PC-3 (cell line): Measurements from ENCODE around the gene DPPA4. TPM values are rescaled to one million over a fixed set of nuclear protein-coding genes. Genes with fewer than 3 reads are reported as not detected.

Source experiments
- ATAC-seq: fragments of 200-7000 bp; cut with Tn5 transposase; 2 replicates; pipeline ENCODE4 v1.9.1; 2020; ENCODE audit warnings: mild to moderate bottlenecking, moderate library complexity
- BruUV-seq: library from RNA; stranded (reverse); fragments of 400-500 nt; replicated peaks from 2 replicates; lab custom pipeline; 2021; lab: Mats Ljungman, UMichigan
- CTCF ChIA-PET: fragments of 300-600 bp; sonication (Branson Sonifier 250); formaldehyde crosslinking; loops from one replicate; lab custom pipeline; 2022; ENCODE audit warnings: antibody characterized with exemption; lab: Charles Lee
- POLR2A ChIA-PET: fragments of 300-600 bp; sonication (Branson Sonifier 250); formaldehyde crosslinking; loops from one replicate; lab custom pipeline; 2022; ENCODE audit warnings: antibody characterized with exemption; ENCODE audit not compliant: unreplicated experiment; lab: Charles Lee
- DNase-seq: peaks from one replicate; pipeline ENCODE4 v3.0.0-alpha.2; 2015
- H2AFZ ChIP-seq: fragments of 300-600 bp; sonication (generic); 2 replicates; pipeline ENCODE4 v1.6.0; 2016; ENCODE audit warnings: antibody characterized with exemption, low read length
- H3F3A ChIP-seq: fragments of 300-600 bp; sonication (generic); one replicate; pipeline ENCODE4 v1.6.0; 2017; ENCODE audit warnings: antibody characterized with exemption, low read length, control low read depth, mild to moderate bottlenecking; ENCODE audit not compliant: unreplicated experiment
- H3K27ac ChIP-seq: fragments of 300-600 bp; sonication (generic); 2 replicates; pipeline ENCODE4 v1.5.1; 2016; ENCODE audit warnings: mild to moderate bottlenecking, low read length
- H3K27me3 ChIP-seq: fragments of 300-600 bp; sonication (generic); 2 replicates; pipeline ENCODE4 v1.6.1; 2016; ENCODE audit warnings: low read length, mixed read lengths
- H3K36me3 ChIP-seq: fragments of 300-600 bp; sonication (generic); 2 replicates; pipeline ENCODE4 v1.6.1; 2016; ENCODE audit warnings: low read depth, mixed run types, low read length, mixed read lengths
- H3K4me1 ChIP-seq: fragments of 300-600 bp; sonication (generic); 2 replicates; pipeline ENCODE4 v1.5.1; 2016; ENCODE audit warnings: low read length; ENCODE audit not compliant: insufficient read depth
- H3K4me2 ChIP-seq: fragments of 300-600 bp; sonication (generic); 2 replicates; pipeline ENCODE4 v1.6.0; 2016; ENCODE audit warnings: low read length
- H3K4me3 ChIP-seq: fragments of 300-600 bp; sonication (generic); 2 replicates; pipeline ENCODE4 v1.5.1; 2016; ENCODE audit warnings: mild to moderate bottlenecking, low read length, mixed read lengths
- H3K79me2 ChIP-seq: fragments of 300-600 bp; sonication (generic); 2 replicates; pipeline ENCODE4 v1.6.1; 2017; ENCODE audit warnings: low read length, mixed read lengths
- H3K9ac ChIP-seq: fragments of 300-600 bp; sonication (generic); 2 replicates; pipeline ENCODE4 v1.6.0; 2016; ENCODE audit warnings: mild to moderate bottlenecking, low read length
- H3K9me2 ChIP-seq: fragments of 300-600 bp; sonication (generic); replicated peaks from 2 replicates; pipeline ENCODE4 v1.6.1; 2016; ENCODE audit warnings: mixed run types, low read length, mixed read lengths
- H3K9me3 ChIP-seq: fragments of 300-600 bp; sonication (generic); 2 replicates; pipeline ENCODE4 v1.6.1; 2016; ENCODE audit warnings: low read length, mixed read lengths
- H4K20me1 ChIP-seq: fragments of 300-600 bp; sonication (generic); 2 replicates; pipeline ENCODE4 v1.6.1; 2016; ENCODE audit warnings: low read length, mixed read lengths
- EZH2 ChIP-seq: fragments of 300-600 bp; sonication (generic); IDR thresholded peaks from one replicate; pipeline ENCODE4 v1.6.1; 2017; ENCODE audit warnings: antibody characterized with exemption, mild to moderate bottlenecking, low read length; ENCODE audit not compliant: unreplicated experiment
- EZH2phosphoT487 ChIP-seq: fragments of 300-600 bp; sonication (generic); IDR thresholded peaks from 2 replicates; pipeline ENCODE4 v1.6.1; 2018; ENCODE audit warnings: mild to moderate bottlenecking, antibody characterized with exemption, low read length, borderline replicate concordance
- intact Hi-C: fragments of 100-400 bp; cut with micrococcal nuclease; formaldehyde crosslinking; loops from 2 replicates; pipeline ENCODE4 v1.9.0; 2023
- total RNA-seq: library from RNA; depleted of rRNA; stranded (reverse); fragments of >200 nt; gene quantifications from 2 replicates; pipeline ENCODE4 v1.2.3, GENCODE V29; 2014
- TF ChIP-seq, protein P1 (sequence below): fragments of 300-600 bp; sonication (generic); conservative IDR thresholded peaks from 2 replicates; pipeline ENCODE4 v1.5.1; 2017; ENCODE audit warnings: antibody characterized with exemption, low read depth, mild to moderate bottlenecking, low read length

The DPPA4 gene
- total RNA-seq, 1 experiment from 2014 or later = not detected

DNA sequence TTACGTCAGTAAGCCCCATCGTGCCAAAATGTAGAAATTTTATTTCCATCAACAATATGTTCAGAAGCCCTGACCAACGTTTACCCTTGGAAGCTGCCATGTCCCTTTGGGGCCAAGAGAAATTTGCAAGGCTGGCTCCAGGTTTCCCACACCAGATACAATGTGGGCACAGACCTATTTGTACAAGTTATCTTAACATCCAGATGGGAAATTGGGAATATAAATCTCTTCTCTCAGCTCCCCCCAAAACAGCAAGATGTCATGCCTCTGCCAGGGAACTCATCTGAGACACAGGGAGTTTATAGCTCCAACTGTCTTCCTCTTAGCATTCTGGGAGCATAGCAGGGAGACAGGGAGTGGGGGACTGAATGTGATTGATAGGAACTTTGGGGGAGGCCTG lies 11.7 kb downstream of the DPPA4 start:
- Histone ChIP-seq H3K27me3 (peaks cover 42% of the 10 kb centered on the region), H3K9me3 (no peaks in the 10 kb centered on the region)

DNA sequence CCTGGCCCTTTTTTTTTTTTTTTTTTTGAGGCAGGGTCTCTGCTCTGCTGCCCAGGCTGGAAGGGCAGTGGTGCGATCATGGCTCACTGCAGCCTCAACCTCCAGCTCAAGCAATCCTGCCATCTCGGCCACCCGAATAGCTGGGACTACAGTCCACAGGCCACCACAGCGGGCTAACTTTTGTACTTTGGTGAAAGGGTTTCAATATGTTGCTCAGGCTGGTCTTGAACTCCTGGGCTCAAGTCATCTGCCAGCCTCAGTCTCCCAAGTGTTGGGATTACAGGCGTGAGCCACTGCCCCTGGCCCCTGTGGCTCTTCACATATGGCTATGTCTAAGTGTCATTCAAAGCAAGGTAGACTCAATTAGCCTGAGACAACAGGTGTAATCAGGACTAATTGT lies 12.2 kb downstream of the DPPA4 start:
- Histone ChIP-seq H3K36me3 (no peaks in the 10 kb centered on the region), H2AFZ (no peak overlapping the region), H4K20me1 (no peaks in the 10 kb centered on the region), H3K9me3 (no peaks in the 10 kb centered on the region), H3K4me2 (no peak overlapping the region), H3F3A (no peaks in the 10 kb centered on the region), H3K9ac (no peak overlapping the region), H3K79me2 (no peaks in the 10 kb centered on the region), H3K4me1 (no peaks in the 10 kb centered on the region), H3K27me3 (peaks cover 42% of the 10 kb centered on the region), H3K9me2 (no peaks in the 10 kb centered on the region), H3K4me3 (no peak overlapping the region), H3K27ac (no peak overlapping the region)
- intact Hi-C loops = no loop called here
- POLR2A ChIA-PET = no interaction called here
- CTCF ChIA-PET = no interaction called here
- no TSS peak for BruUV-seq
- no peak for DNase-seq
- TF ChIP-seq EZH2phosphoT487 (no peak), EZH2 (no peak)
- TF ChIP-seq, protein P1, sequence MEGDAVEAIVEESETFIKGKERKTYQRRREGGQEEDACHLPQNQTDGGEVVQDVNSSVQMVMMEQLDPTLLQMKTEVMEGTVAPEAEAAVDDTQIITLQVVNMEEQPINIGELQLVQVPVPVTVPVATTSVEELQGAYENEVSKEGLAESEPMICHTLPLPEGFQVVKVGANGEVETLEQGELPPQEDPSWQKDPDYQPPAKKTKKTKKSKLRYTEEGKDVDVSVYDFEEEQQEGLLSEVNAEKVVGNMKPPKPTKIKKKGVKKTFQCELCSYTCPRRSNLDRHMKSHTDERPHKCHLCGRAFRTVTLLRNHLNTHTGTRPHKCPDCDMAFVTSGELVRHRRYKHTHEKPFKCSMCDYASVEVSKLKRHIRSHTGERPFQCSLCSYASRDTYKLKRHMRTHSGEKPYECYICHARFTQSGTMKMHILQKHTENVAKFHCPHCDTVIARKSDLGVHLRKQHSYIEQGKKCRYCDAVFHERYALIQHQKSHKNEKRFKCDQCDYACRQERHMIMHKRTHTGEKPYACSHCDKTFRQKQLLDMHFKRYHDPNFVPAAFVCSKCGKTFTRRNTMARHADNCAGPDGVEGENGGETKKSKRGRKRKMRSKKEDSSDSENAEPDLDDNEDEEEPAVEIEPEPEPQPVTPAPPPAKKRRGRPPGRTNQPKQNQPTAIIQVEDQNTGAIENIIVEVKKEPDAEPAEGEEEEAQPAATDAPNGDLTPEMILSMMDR = no peak
- ATAC-seq = no peak

More for the DNA sequence above, 11.7 kb downstream of the DPPA4 start:
- H2AFZ ChIP-seq = no peak overlapping the region
- H3K9ac ChIP-seq = no peak overlapping the region
- ChIA-PET POLR2A (no interaction called here), CTCF (no interaction called here)
- H3K79me2 ChIP-seq = no peaks in the 10 kb centered on the region
- DNase-seq (no peak), ATAC-seq (no peak)
- H3K9me2 ChIP-seq = no peaks in the 10 kb centered on the region
- no peak overlapping the region for H3K27ac ChIP-seq
- intact Hi-C loops = no loop called here
- no peaks in the 10 kb centered on the region for H4K20me1 ChIP-seq
- BruUV-seq = no TSS peak
- no peak overlapping the region for H3K4me3 ChIP-seq
- H3F3A ChIP-seq = no peaks in the 10 kb centered on the region
- TF ChIP-seq, protein P1 = no peak
- TF ChIP-seq EZH2 (no peak), EZH2phosphoT487 (no peak)
- H3K4me1 ChIP-seq = no peaks in the 10 kb centered on the region
- H3K36me3 ChIP-seq = no peaks in the 10 kb centered on the region
- no peak overlapping the region for H3K4me2 ChIP-seq

DNA sequence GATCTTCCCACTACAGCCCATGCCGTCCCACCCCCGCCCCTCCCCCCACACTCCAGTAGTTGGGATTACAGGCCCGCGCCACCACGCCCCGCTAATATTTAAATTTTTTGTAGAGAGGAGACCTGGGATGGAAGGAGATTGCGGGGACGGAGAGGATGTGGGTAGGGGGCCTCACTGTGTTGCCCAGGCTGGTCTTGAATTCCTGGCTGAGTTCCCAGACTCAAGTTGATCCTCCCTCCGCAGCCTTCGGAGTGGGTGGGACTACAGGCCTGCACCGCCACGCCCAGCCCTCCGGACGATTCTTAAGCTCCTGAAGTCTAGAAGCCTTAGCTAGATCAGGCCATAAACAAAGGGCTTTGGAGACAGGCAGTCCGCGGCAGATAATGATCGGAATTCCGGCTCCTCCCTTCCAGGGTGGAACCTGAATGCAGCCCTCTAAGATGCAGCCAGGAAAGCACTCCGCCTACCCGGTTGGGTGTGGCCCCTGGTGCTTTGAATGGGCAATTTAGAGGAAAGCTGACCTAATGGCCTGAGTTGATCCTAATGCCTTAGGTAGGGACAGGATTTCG lies 21.1 kb downstream of the DPPA4 start, which contains the start of gene DPPA2:
Gene DPPA2 (minus strand): TSS at position 356 of the 569 bp plus-strand sequence. CDS start 1,975 bp downstream, outside the sequence.
- TF ChIP-seq EZH2phosphoT487 (no peak), EZH2 (no peak)
- TF ChIP-seq, protein P1 = no peak
- POLR2A ChIA-PET = no interaction called here
- ATAC-seq (no peak), DNase-seq (no peak)
- H3K9me3 ChIP-seq = no peaks in the 10 kb centered on the region
- no TSS peak for BruUV-seq
- intact Hi-C loops = no loop called here
- no peaks in the 10 kb centered on the region for H3K9me2 ChIP-seq
- H3K9ac ChIP-seq = no peak within 1 kb of the TSS
- H4K20me1 ChIP-seq = no peaks in the 10 kb centered on the region
- H3K4me3 ChIP-seq = no peak within 1 kb of the TSS
- no peak within 1 kb of the TSS for H2AFZ ChIP-seq
- CTCF ChIA-PET = interaction anchor here (0.5 kb wide), 1 partner anchor 172 kb away, joined by 3 read pairs; no protein-coding TSS in a partner anchor
- no peak within 1 kb of the TSS for H3K27ac ChIP-seq
- H3K27me3 ChIP-seq = peaks cover 11% of the 10 kb centered on the region; the same call in 1 of the 2 replicates
- H3K79me2 ChIP-seq = no peaks in the 10 kb centered on the region
- no peaks in the 10 kb centered on the region for H3F3A ChIP-seq
- H3K4me2 ChIP-seq = no peak within 1 kb of the TSS
- no peaks in the 10 kb centered on the region for H3K4me1 ChIP-seq
- no peaks in the 10 kb centered on the region for H3K36me3 ChIP-seq
